HG02970 (cell line): ENCODE data around the gene STRBP.
"Not testable (repeated sequence)": the region's sequence is repeated elsewhere in the genome, so short reads cannot be mapped to it uniquely, and the experiment has no call there.

ENCODE experiments used
- ATAC-seq: cut with Tn5 transposase; IDR thresholded peaks from one replicate; pipeline ENCODE4 v1.9.1; 2021; ENCODE audit warnings: mild to moderate bottlenecking, moderate library complexity, moderate number of reproducible peaks; ENCODE audit not compliant: unreplicated experiment, low FRiP score

Gene STRBP

GRCh38 chr9:123283455-123283854 lies 15.1 kb upstream of the STRBP start:
- ATAC-seq: no peak

- ATAC-seq: no peak
Observed at GRCh38 chr9:123283048-123283408, 14.6 kb upstream of the STRBP start.

DNA sequence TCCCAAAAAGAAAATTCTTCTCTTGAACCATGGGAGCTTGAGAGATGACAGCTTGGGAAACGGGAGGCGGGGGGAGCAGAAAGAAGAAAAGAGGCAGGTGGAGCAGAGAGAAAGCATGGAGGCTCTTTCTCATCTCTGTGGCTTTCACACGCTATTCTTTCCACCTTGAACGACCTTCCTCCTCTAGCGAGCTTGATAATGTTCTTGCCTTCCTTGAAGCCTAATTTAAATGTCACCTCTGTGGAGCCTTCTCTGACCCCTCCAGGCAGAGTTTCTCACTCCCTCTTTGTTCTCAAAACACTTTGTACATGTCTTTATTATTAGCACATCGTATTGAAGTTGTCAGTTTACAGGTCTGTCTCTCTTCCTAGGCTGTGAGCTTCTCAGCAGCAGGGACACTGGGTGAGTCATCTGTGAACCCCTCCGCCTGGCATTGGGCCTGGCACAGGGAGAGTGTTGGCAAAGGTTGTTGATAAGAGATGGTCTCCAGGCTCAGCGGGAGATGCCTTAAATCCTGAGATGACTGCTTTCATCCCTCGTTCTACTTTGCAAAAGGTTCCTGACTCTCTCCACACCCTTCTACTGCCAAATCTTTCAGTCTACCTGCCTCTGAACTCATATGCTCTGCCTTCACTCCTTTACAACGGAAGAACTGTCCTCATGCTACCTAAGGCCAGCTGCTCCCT lies 14.1 kb upstream of the STRBP start:
- no peak for ATAC-seq

- no peak for ATAC-seq
Observed at GRCh38 chr9:123281659-123282350, 13.4 kb upstream of the STRBP start.

GRCh38 chr9:123278879-123279493 lies 10.6 kb upstream of the STRBP start:
- not testable (repeated sequence) for ATAC-seq

GRCh38 chr9:123278361-123278760 lies 10.0 kb upstream of the STRBP start:
- no peak for ATAC-seq

DNA sequence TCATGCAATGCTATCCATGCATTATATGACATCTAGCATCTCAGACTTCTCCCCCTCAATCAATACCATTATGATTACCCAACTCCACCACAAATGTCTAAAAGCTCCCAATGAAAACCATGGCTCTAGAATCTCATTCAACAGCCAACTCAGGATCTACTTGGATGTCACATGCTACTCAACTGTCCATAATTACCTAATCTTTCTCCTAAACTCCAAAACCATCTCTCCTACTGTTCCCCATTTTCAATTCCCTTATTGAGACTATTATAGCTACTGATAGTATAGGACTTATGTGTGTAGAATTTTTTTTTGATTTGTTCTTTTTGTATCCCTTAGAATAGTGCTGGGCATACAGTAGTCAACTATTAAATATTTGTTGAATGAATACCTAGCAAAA lies 8.2 kb upstream of the STRBP start:
- ATAC-seq: no peak

DNA sequence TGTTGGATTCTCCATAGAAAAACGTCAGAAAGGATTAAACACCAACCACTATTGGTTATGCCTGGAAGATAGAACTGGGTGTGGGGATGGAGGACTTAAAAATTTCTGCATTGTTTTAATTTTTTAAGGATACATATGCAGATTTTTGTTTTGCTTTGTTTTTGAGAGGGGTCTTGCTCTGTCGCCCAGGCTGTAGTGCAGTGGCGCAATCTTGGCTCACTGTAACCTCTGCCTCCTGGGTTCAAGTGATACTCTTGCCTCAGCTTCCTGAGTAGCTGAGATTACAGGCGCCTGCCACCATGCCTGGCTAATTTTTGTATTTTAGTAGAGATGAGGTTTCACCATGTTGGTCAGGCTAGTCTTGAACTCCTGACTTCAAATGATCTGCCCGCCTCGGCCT lies 2.7 kb upstream of the STRBP start:
- ATAC-seq: not testable (repeated sequence)

DNA sequence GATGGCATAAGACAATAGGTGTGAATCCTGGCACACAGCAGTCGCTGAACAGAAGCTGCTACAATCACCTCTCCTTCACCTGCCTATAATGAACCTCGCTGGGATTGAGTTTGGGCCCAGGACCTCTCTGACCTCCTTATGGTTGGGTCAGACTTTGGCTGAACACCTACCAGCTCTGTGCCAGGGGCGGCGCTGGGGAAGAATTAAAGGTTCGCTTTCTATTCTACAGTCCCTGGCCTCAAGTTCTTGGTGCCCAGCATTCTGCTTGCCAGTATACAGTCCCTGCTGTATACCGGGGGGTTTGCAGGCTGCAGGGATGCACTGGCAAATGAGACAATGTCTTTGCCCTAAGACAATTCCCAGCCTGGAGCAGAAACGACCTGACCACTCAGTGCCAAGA lies 895 bp upstream of the STRBP start:
- ATAC-seq: no peak

GRCh38 chr9:123268199-123268464 lies 254 bp downstream of the STRBP start:
- ATAC-seq: no peak

DNA sequence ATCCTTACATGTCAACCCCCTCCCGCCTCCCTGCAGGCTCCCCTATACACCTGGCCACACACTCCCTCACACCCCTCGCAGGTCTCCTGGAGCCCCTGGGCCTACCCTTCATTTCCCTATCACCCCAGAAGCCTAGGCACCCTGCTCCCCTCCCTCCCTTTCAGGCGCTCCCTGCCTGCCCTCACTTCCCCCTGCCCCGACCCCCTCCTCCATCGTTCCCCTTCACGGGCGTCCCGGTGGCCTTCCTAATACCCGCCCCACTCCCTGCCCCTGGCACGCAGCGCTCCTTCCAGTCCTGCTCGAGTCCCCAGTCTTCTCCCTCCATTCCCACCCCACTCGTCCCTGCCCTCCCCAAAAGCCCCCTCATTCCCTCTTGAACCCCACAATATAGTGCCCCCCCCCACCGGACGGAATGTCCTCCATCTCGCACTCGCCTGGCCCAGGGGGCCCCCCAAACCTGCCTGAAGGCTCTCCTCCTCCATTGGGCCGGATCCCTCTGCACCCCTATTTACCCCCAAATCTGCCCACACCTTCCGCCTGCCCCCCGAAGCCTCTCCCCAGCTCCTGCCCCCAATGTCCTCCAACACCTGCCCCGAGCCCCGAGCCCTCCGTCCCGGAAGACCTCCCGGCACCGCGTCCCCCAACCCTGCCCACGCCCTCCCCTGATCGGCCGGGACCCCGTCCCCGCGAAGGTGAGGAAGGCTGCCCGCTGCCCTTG lies 746 bp downstream of the STRBP start:
- no peak for ATAC-seq

DNA sequence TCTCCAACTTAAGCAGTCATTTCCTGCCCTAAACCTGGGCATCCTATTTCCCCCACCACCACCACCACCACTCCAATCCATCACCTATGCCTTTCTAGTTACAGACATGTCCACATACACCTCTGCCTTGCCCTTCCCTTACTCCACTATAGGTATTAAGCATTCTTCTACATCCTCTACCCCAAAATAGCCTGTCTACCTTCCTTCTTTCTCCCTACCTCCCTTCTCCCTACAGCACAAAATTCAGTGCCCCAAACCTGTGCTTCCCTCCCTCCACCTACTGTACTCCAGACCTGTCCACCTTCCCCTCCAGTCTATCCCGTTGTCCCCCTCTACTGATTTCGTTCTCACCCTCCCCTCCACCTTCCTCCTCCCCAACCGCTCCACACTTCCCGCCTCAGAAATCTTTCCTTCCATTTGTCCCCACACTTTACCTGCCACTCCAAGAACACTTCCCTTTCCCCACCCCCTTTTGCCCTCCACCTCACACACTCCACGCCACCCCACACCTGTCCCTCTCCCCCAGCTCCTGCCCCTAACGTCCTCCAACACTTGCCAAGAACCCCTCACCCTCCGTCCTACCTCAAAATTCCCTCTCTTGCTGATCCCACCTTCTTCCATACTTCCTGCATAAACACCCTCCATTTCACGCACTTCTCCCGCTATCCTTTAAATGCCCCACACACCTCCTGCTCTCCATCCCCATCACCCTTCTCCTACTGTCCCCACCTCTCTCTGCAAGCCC lies 1.6 kb downstream of the STRBP start:
- ATAC-seq: no peak

DNA sequence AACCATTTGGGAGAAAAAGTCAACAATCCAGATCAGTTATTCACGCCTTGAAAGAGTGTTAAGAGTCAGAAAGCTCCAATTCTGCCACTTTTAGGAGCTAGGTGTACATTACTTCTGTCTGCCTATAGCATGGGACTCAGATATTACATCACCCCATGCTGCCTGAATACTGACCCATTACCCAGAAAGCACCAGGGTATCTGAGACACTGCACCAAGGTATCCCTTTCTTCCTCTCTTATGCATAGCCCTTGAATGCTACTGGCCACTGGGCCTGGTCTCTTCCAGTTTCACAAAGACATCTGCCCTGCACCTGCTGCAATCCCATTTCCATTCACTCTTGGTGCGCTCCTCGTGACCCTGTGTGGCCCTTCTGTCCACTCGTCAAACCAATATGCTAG lies 2.6 kb downstream of the STRBP start:
- ATAC-seq: no peak

DNA sequence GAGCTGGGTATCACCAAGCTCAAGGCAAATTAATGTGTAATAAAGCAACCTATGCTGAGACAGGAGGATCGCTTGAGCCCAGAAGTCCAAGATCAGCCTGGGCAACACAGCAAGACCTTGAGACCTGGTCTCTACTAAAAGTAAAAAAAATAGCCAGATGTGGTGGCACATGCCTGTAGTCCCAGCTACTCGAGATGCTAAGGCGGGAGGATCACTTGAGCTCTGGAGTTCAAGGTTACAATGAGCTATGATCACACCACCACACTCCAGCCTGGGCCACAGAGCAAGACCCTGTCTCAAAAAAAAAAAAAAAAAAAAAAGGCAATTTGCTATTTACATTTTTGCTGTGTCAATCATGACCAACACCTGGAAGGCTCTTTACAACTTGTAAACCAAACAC lies 5.2 kb downstream of the STRBP start:
- ATAC-seq: no peak

- ATAC-seq: no peak
Observed at GRCh38 chr9:123262338-123262737, 6.0 kb downstream of the STRBP start.

- no peak for ATAC-seq
Observed at GRCh38 chr9:123261006-123261677, 7.2 kb downstream of the STRBP start.

DNA sequence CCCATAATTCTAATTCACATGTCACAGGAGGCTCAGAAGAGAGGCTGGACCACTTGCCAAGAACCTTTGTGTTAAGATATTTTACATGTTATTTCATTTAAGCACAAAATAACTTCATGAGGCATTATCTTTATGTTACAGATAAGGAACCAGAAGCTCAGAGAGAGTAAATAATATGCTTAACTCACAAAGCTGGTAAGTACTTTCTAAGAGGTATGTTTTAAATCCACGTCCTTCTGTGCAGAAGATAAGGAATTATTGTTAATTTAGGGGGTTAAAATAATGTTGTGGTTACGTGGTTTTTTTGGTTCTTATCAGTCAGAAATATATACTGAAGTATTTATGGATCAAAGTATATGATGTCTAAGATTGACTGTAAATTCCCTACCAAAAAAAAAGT lies 8.0 kb downstream of the STRBP start:
- no peak for ATAC-seq

GRCh38 chr9:123257276-123257675 lies 11.1 kb downstream of the STRBP start:
- ATAC-seq: no peak

DNA sequence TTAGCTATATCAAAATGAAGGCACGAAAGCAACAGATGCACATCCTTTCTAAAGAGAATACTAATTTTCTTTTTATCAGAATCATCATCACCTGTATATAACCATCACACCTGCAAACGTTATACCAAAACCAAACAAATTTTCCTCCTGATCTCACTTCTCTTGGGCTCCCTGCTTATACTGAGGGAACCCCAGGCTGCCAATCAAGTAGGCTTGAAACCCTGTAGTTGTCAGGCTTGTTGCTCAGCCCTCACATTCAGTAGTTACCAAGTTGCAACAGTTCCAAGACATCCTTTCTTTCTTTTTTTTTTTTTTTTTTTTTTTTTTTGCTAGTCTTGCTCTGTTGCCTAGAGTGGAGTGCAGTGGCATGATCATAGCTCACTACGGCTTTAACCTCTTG lies 12.7 kb downstream of the STRBP start:
- no peak for ATAC-seq

DNA sequence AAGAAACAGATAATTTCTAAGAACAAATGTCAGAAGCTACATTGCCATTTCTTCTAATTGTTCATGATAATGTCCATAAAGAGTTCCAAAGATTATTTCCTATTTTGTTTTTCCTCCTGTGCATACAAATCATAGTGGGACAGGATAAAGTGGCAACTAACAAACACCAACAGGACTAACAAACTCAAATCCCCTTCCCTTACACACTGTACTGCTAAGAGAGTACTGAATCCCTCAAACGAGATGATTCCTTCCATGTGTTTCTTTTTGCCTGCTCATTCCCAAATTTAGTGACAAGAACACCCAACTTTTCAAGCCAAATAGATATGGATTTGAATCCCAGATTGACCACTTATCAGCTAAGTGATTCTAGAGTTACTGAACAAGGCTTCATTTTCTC lies 15.2 kb downstream of the STRBP start:
- ATAC-seq: no peak
